PC-3 (cell line): Measurements from ENCODE around the gene SNTG2. TPM values are rescaled to one million over a fixed set of nuclear protein-coding genes. Genes with fewer than 3 reads are reported as not detected.

Source experiments
- ATAC-seq: fragments of 200-7000 bp; cut with Tn5 transposase; 2 replicates; pipeline ENCODE4 v1.9.1; 2020; ENCODE audit warnings: mild to moderate bottlenecking, moderate library complexity
- BruUV-seq: library from RNA; stranded (reverse); fragments of 400-500 nt; replicated peaks from 2 replicates; lab custom pipeline; 2021; lab: Mats Ljungman, UMichigan
- CTCF ChIA-PET: fragments of 300-600 bp; sonication (Branson Sonifier 250); formaldehyde crosslinking; loops from one replicate; lab custom pipeline; 2022; ENCODE audit warnings: antibody characterized with exemption; lab: Charles Lee
- POLR2A ChIA-PET: fragments of 300-600 bp; sonication (Branson Sonifier 250); formaldehyde crosslinking; loops from one replicate; lab custom pipeline; 2022; ENCODE audit warnings: antibody characterized with exemption; ENCODE audit not compliant: unreplicated experiment; lab: Charles Lee
- DNase-seq: peaks from one replicate; pipeline ENCODE4 v3.0.0-alpha.2; 2015
- H2AFZ ChIP-seq: fragments of 300-600 bp; sonication (generic); 2 replicates; pipeline ENCODE4 v1.6.0; 2016; ENCODE audit warnings: antibody characterized with exemption, low read length
- H3F3A ChIP-seq: fragments of 300-600 bp; sonication (generic); one replicate; pipeline ENCODE4 v1.6.0; 2017; ENCODE audit warnings: antibody characterized with exemption, low read length, control low read depth, mild to moderate bottlenecking; ENCODE audit not compliant: unreplicated experiment
- H3K27ac ChIP-seq: fragments of 300-600 bp; sonication (generic); 2 replicates; pipeline ENCODE4 v1.5.1; 2016; ENCODE audit warnings: mild to moderate bottlenecking, low read length
- H3K27me3 ChIP-seq: fragments of 300-600 bp; sonication (generic); 2 replicates; pipeline ENCODE4 v1.6.1; 2016; ENCODE audit warnings: low read length, mixed read lengths
- H3K36me3 ChIP-seq: fragments of 300-600 bp; sonication (generic); 2 replicates; pipeline ENCODE4 v1.6.1; 2016; ENCODE audit warnings: low read depth, mixed run types, low read length, mixed read lengths
- H3K4me1 ChIP-seq: fragments of 300-600 bp; sonication (generic); 2 replicates; pipeline ENCODE4 v1.5.1; 2016; ENCODE audit warnings: low read length; ENCODE audit not compliant: insufficient read depth
- H3K4me2 ChIP-seq: fragments of 300-600 bp; sonication (generic); 2 replicates; pipeline ENCODE4 v1.6.0; 2016; ENCODE audit warnings: low read length
- H3K4me3 ChIP-seq: fragments of 300-600 bp; sonication (generic); 2 replicates; pipeline ENCODE4 v1.5.1; 2016; ENCODE audit warnings: mild to moderate bottlenecking, low read length, mixed read lengths
- H3K79me2 ChIP-seq: fragments of 300-600 bp; sonication (generic); 2 replicates; pipeline ENCODE4 v1.6.1; 2017; ENCODE audit warnings: low read length, mixed read lengths
- H3K9ac ChIP-seq: fragments of 300-600 bp; sonication (generic); 2 replicates; pipeline ENCODE4 v1.6.0; 2016; ENCODE audit warnings: mild to moderate bottlenecking, low read length
- H3K9me2 ChIP-seq: fragments of 300-600 bp; sonication (generic); replicated peaks from 2 replicates; pipeline ENCODE4 v1.6.1; 2016; ENCODE audit warnings: mixed run types, low read length, mixed read lengths
- H3K9me3 ChIP-seq: fragments of 300-600 bp; sonication (generic); 2 replicates; pipeline ENCODE4 v1.6.1; 2016; ENCODE audit warnings: low read length, mixed read lengths
- H4K20me1 ChIP-seq: fragments of 300-600 bp; sonication (generic); 2 replicates; pipeline ENCODE4 v1.6.1; 2016; ENCODE audit warnings: low read length, mixed read lengths
- CTCF ChIP-seq: fragments of 300-600 bp; sonication (generic); conservative IDR thresholded peaks from 2 replicates; pipeline ENCODE4 v1.5.1; 2017; ENCODE audit warnings: antibody characterized with exemption, low read depth, mild to moderate bottlenecking, low read length
- EZH2 ChIP-seq: fragments of 300-600 bp; sonication (generic); IDR thresholded peaks from one replicate; pipeline ENCODE4 v1.6.1; 2017; ENCODE audit warnings: antibody characterized with exemption, mild to moderate bottlenecking, low read length; ENCODE audit not compliant: unreplicated experiment
- EZH2phosphoT487 ChIP-seq: fragments of 300-600 bp; sonication (generic); IDR thresholded peaks from 2 replicates; pipeline ENCODE4 v1.6.1; 2018; ENCODE audit warnings: mild to moderate bottlenecking, antibody characterized with exemption, low read length, borderline replicate concordance
- intact Hi-C: fragments of 100-400 bp; cut with micrococcal nuclease; formaldehyde crosslinking; loops from 2 replicates; pipeline ENCODE4 v1.9.0; 2023
- total RNA-seq: library from RNA; depleted of rRNA; stranded (reverse); fragments of >200 nt; gene quantifications from 2 replicates; pipeline ENCODE4 v1.2.3, GENCODE V29; 2014

Gene SNTG2
- total RNA-seq, 1 experiment from 2014 or later, result not detected

GRCh38 chr2:1234731-1235308 lies 284.2 kb downstream of the SNTG2 start:
- Histone ChIP-seq H2AFZ (no peak overlapping the region), H3K4me2 (no peak overlapping the region), H3K4me1 (no peaks in the 10 kb centered on the region), H3K36me3 (no peaks in the 10 kb centered on the region), H3K27ac (no peak overlapping the region), H3K4me3 (no peak overlapping the region), H3K9ac (no peak overlapping the region), H3K9me3 (no peaks in the 10 kb centered on the region), H4K20me1 (no peaks in the 10 kb centered on the region), H3K27me3 (peaks cover 48% of the 10 kb centered on the region), H3K79me2 (no peaks in the 10 kb centered on the region), H3K9me2 (no peaks in the 10 kb centered on the region), H3F3A (no peaks in the 10 kb centered on the region)
- ATAC-seq, result no peak
- no peak for TF ChIP-seq EZH2phosphoT487
- no peak for TF ChIP-seq EZH2
- TF ChIP-seq CTCF, result no peak
- DNase-seq, result peak; percentile 32
- POLR2A ChIA-PET, result no interaction called here
- no TSS peak for BruUV-seq
- intact Hi-C loops, result no loop called here
- CTCF ChIA-PET, result no interaction called here

GRCh38 chr2:1235806-1236205 lies 285.2 kb downstream of the SNTG2 start:
- no peak overlapping the region for H3K27ac ChIP-seq
- H3K4me3 ChIP-seq, result no peak overlapping the region
- H3K27me3 ChIP-seq, result peaks cover 56% of the 10 kb centered on the region
- H3K4me1 ChIP-seq, result no peaks in the 10 kb centered on the region
- H3K9me2 ChIP-seq, result no peaks in the 10 kb centered on the region
- H3K9me3 ChIP-seq, result no peaks in the 10 kb centered on the region
- H3K9ac ChIP-seq, result no peak overlapping the region
- no TSS peak for BruUV-seq
- ChIA-PET CTCF (no interaction called here), POLR2A (no interaction called here)
- TF ChIP-seq EZH2, result no peak
- no peak for TF ChIP-seq CTCF
- TF ChIP-seq EZH2phosphoT487, result no peak
- no peaks in the 10 kb centered on the region for H4K20me1 ChIP-seq
- no peaks in the 10 kb centered on the region for H3K36me3 ChIP-seq
- H3K79me2 ChIP-seq, result no peaks in the 10 kb centered on the region
- H2AFZ ChIP-seq, result no peak overlapping the region
- H3F3A ChIP-seq, result no peaks in the 10 kb centered on the region
- DNase-seq (no peak), ATAC-seq (no peak)
- intact Hi-C loops, result no loop called here
- H3K4me2 ChIP-seq, result no peak overlapping the region

GRCh38 chr2:1236606-1237005 lies 286.0 kb downstream of the SNTG2 start:
- H3K27me3 ChIP-seq, result peaks cover 63% of the 10 kb centered on the region
- no peak for DNase-seq
- no TSS peak for BruUV-seq
- no peak overlapping the region for H2AFZ ChIP-seq
- CTCF ChIA-PET, result no interaction called here
- no peaks in the 10 kb centered on the region for H3K4me1 ChIP-seq
- no peak overlapping the region for H3K4me3 ChIP-seq
- POLR2A ChIA-PET, result no interaction called here
- TF ChIP-seq EZH2phosphoT487 (no peak), CTCF (no peak), EZH2 (no peak)
- H3K9me2 ChIP-seq, result no peaks in the 10 kb centered on the region
- H3K79me2 ChIP-seq, result no peaks in the 10 kb centered on the region
- intact Hi-C loops, result no loop called here
- H3K4me2 ChIP-seq, result no peak overlapping the region
- no peaks in the 10 kb centered on the region for H3F3A ChIP-seq
- H3K9ac ChIP-seq, result no peak overlapping the region
- H3K36me3 ChIP-seq, result no peaks in the 10 kb centered on the region
- H3K9me3 ChIP-seq, result no peaks in the 10 kb centered on the region
- no peaks in the 10 kb centered on the region for H4K20me1 ChIP-seq
- ATAC-seq, result no peak
- H3K27ac ChIP-seq, result no peak overlapping the region
